ENCODE results near the gene NCAM1. TPM values are rescaled to one million over a fixed set of nuclear protein-coding genes. Genes with fewer than 3 reads are reported as not detected.

Gene NCAM1
- total and polyA plus RNA-seq, 2 donors (not counting 1 experiment from before 2014, with no cell fraction given) = 0.17 to 2.6 TPM

- H3K79me2 ChIP-seq (ENCODE audit: control insufficient read depth, insufficient read depth, low read length) = no peaks in the 10 kb centered on the region
- H3K27ac ChIP-seq (ENCODE audit: insufficient read depth, low read length) = no peak overlapping the region
- H3K9me3 ChIP-seq (ENCODE audit: control insufficient read depth, insufficient read depth, low read depth, low read length) = no peaks in the 10 kb centered on the region
- no peak overlapping the region for H3K4me3 ChIP-seq (replicated peaks in 1 of 4; ENCODE audit: control extremely low read depth in 1 of 4, insufficient read depth in 1 of 4, low read depth in 3 of 4, low read length in 4 of 4)
- DNase-seq (ENCODE audit: low read depth in 2 of 2) = no peak
- no peak overlapping the region for H2AFZ ChIP-seq (ENCODE audit: low read length)
- H3K4me2 ChIP-seq (ENCODE audit: extremely low read depth, insufficient read depth, low read length) = no peak overlapping the region
- no peaks in the 10 kb centered on the region for H3K27me3 ChIP-seq (ENCODE audit: control insufficient read depth, insufficient read depth, low read length)
- H3K9ac ChIP-seq (ENCODE audit: insufficient read depth, low read length) = no peak overlapping the region
- no peaks in the 10 kb centered on the region for H3K36me3 ChIP-seq (ENCODE audit: control insufficient read depth, insufficient read depth, low read length)
- TF ChIP-seq CTCF (conservative IDR thresholded peaks at IDR 0.05 in 1 of 2, IDR thresholded peaks at IDR 0.05 in 1 of 2; ENCODE audit: low read depth in 1 of 2, low read length in 2 of 2) = no peak
- TF ChIP-seq EZH2 (IDR thresholded peaks at IDR 0.05; ENCODE audit: low read length, missing control alignments) = no peak
- no peaks in the 10 kb centered on the region for H3K4me1 ChIP-seq (ENCODE audit: control insufficient read depth, extremely low read depth, insufficient read depth, low read length)
- no peaks in the 10 kb centered on the region for H4K20me1 ChIP-seq (ENCODE audit: control insufficient read depth, extremely low read depth, insufficient read depth, low read length)
These were observed 311.9 kb downstream of the NCAM1 start for GRCh38 chr11:113272927-113273615.

- H2AFZ ChIP-seq (ENCODE audit: low read length) = no peak overlapping the region
- TF ChIP-seq EZH2 (IDR thresholded peaks at IDR 0.05; ENCODE audit: low read length, missing control alignments) = no peak
- no peak for TF ChIP-seq CTCF (conservative IDR thresholded peaks at IDR 0.05 in 1 of 2, IDR thresholded peaks at IDR 0.05 in 1 of 2; ENCODE audit: low read depth in 1 of 2, low read length in 2 of 2)
- H3K9me3 ChIP-seq (ENCODE audit: control insufficient read depth, insufficient read depth, low read depth, low read length) = no peaks in the 10 kb centered on the region
- no peaks in the 10 kb centered on the region for H3K36me3 ChIP-seq (ENCODE audit: control insufficient read depth, insufficient read depth, low read length)
- no peaks in the 10 kb centered on the region for H3K4me1 ChIP-seq (ENCODE audit: control insufficient read depth, extremely low read depth, insufficient read depth, low read length)
- no peak overlapping the region for H3K4me3 ChIP-seq (replicated peaks in 1 of 4; ENCODE audit: control extremely low read depth in 1 of 4, insufficient read depth in 1 of 4, low read depth in 3 of 4, low read length in 4 of 4)
- no peak for DNase-seq (ENCODE audit: low read depth in 2 of 2)
- no peak overlapping the region for H3K27ac ChIP-seq (ENCODE audit: insufficient read depth, low read length)
- no peaks in the 10 kb centered on the region for H3K79me2 ChIP-seq (ENCODE audit: control insufficient read depth, insufficient read depth, low read length)
- H3K27me3 ChIP-seq (ENCODE audit: control insufficient read depth, insufficient read depth, low read length) = no peaks in the 10 kb centered on the region
- no peak overlapping the region for H3K9ac ChIP-seq (ENCODE audit: insufficient read depth, low read length)
- no peaks in the 10 kb centered on the region for H4K20me1 ChIP-seq (ENCODE audit: control insufficient read depth, extremely low read depth, insufficient read depth, low read length)
- no peak overlapping the region for H3K4me2 ChIP-seq (ENCODE audit: extremely low read depth, insufficient read depth, low read length)
These were observed 312.5 kb downstream of the NCAM1 start for GRCh38 chr11:113273720-113274119.

- Histone ChIP-seq H3K9ac (ENCODE audit: insufficient read depth, low read length) (no peak overlapping the region), H3K36me3 (ENCODE audit: control insufficient read depth, insufficient read depth, low read length) (no peaks in the 10 kb centered on the region), H3K27me3 (ENCODE audit: control insufficient read depth, insufficient read depth, low read length) (no peaks in the 10 kb centered on the region), H2AFZ (ENCODE audit: low read length) (no peak overlapping the region), H3K4me3 (replicated peaks in 1 of 4; ENCODE audit: control extremely low read depth in 1 of 4, insufficient read depth in 1 of 4, low read depth in 3 of 4, low read length in 4 of 4) (no peak overlapping the region), H3K4me1 (ENCODE audit: control insufficient read depth, extremely low read depth, insufficient read depth, low read length) (no peaks in the 10 kb centered on the region), H3K79me2 (ENCODE audit: control insufficient read depth, insufficient read depth, low read length) (no peaks in the 10 kb centered on the region), H4K20me1 (ENCODE audit: control insufficient read depth, extremely low read depth, insufficient read depth, low read length) (no peaks in the 10 kb centered on the region), H3K27ac (ENCODE audit: insufficient read depth, low read length) (no peak overlapping the region), H3K4me2 (ENCODE audit: extremely low read depth, insufficient read depth, low read length) (no peak overlapping the region), H3K9me3 (ENCODE audit: control insufficient read depth, insufficient read depth, low read depth, low read length) (no peaks in the 10 kb centered on the region)
- TF ChIP-seq CTCF (conservative IDR thresholded peaks at IDR 0.05 in 1 of 2, IDR thresholded peaks at IDR 0.05 in 1 of 2; ENCODE audit: low read depth in 1 of 2, low read length in 2 of 2) (peak in 1 of 2 donors; percentile 9), EZH2 (IDR thresholded peaks at IDR 0.05; ENCODE audit: low read length, missing control alignments) (no peak)
- no peak for DNase-seq (ENCODE audit: low read depth in 2 of 2)
These were observed 313.7 kb downstream of the NCAM1 start for GRCh38 chr11:113274713-113275582.

Data from fibroblast of lung (primary cell).